Cardiac muscle cell (in vitro differentiated cells and primary cell): ENCODE measurements around the gene NAA25. TPM values are rescaled to one million over a fixed set of nuclear protein-coding genes. Genes with fewer than 3 reads are reported as not detected.

Source experiments
- DNase-seq, 2 donors: peaks; one replicate each; pipeline versions ENCODE4 v3.0.0 to v3.0.0-alpha.2; 2010 to 2017; ENCODE audit warnings: low read depth in 1 of 2, low spot score in 1 of 2
- H3K27ac ChIP-seq: fragments of 200-600 bp; sonication (generic); 2 replicates; pipeline ENCODE4 v1.5.1; 2016
- H3K27me3 ChIP-seq: fragments of 200-600 bp; sonication (generic); 2 replicates; pipeline ENCODE4 v1.6.0; 2016; ENCODE audit warnings: control low read depth
- H3K36me3 ChIP-seq: fragments of 200-600 bp; sonication (generic); 2 replicates; pipeline ENCODE4 v1.5.1; 2016; ENCODE audit warnings: control low read depth
- H3K4me1 ChIP-seq: fragments of 200-600 bp; sonication (generic); 2 replicates; pipeline ENCODE4 v1.8.1; 2017; ENCODE audit warnings: low read depth, mild to moderate bottlenecking, mixed run types
- H3K4me3 ChIP-seq: fragments of 200-600 bp; sonication (generic); 2 replicates; pipeline ENCODE4 v1.5.1; 2016; ENCODE audit warnings: mild to moderate bottlenecking
- H3K9me3 ChIP-seq: fragments of 200-600 bp; sonication (generic); 2 replicates; pipeline ENCODE4 v1.5.1; 2017; ENCODE audit warnings: low read depth, mild to moderate bottlenecking, control low read depth
- CTCF ChIP-seq: IDR thresholded peaks from 2 replicates; pipeline ENCODE4 v1.5.1; 2012; ENCODE audit warnings: low read depth, mild to moderate bottlenecking, low read length
- polyA plus RNA-seq: library from polyadenylated mRNA; unstranded; fragments of >200 nt; fragmentation: Nextera tagmentation; extraction: Ambion mirVana; gene quantifications from 2 replicates; pipeline ENCODE4 v1.2.1, GENCODE V29; 2016
- total RNA-seq: library from RNA; depleted of rRNA; stranded (reverse); fragments of >200 nt; gene quantifications from 2 replicates; pipeline ENCODE4 v1.2.3, GENCODE V29; 2016

Gene NAA25
- total and polyA plus RNA-seq, 2 experiments from 2014 or later, result 25.9 to 30.6 TPM

- Histone ChIP-seq H3K4me1 (no peaks in the 10 kb centered on the region), H3K27ac (no peak overlapping the region), H3K4me3 (no peak overlapping the region), H3K9me3 (no peaks in the 10 kb centered on the region), H3K27me3 (no peaks in the 10 kb centered on the region), H3K36me3 (no peaks in the 10 kb centered on the region)
- peak in 1 of 2 donors; percentile 6 for DNase-seq
- no peak for TF ChIP-seq CTCF
Measured at GRCh38 chr12:111981987-111982386, 126.6 kb downstream of the NAA25 start.

GRCh38 chr12:111980598-111980997 lies 128.0 kb downstream of the NAA25 start:
- no peak for TF ChIP-seq CTCF
- no peak overlapping the region for H3K27ac ChIP-seq
- H3K4me1 ChIP-seq, result peaks cover 2% of the 10 kb centered on the region
- DNase-seq, result no peak
- no peaks in the 10 kb centered on the region for H3K27me3 ChIP-seq
- no peaks in the 10 kb centered on the region for H3K9me3 ChIP-seq
- H3K4me3 ChIP-seq, result no peak overlapping the region
- no peaks in the 10 kb centered on the region for H3K36me3 ChIP-seq

GRCh38 chr12:111978545-111978944 lies 130.0 kb downstream of the NAA25 start:
- TF ChIP-seq CTCF, result no peak
- H3K36me3 ChIP-seq, result no peaks in the 10 kb centered on the region
- no peak for DNase-seq
- H3K4me3 ChIP-seq, result no peak overlapping the region
- H3K27ac ChIP-seq, result no peak overlapping the region
- no peaks in the 10 kb centered on the region for H3K9me3 ChIP-seq
- H3K27me3 ChIP-seq, result no peaks in the 10 kb centered on the region
- peaks cover 9% of the 10 kb centered on the region for H3K4me1 ChIP-seq

GRCh38 chr12:111976860-111977259 lies 131.7 kb downstream of the NAA25 start:
- H3K27me3 ChIP-seq, result no peaks in the 10 kb centered on the region
- no peaks in the 10 kb centered on the region for H3K36me3 ChIP-seq
- no peak overlapping the region for H3K27ac ChIP-seq
- DNase-seq, result no peak
- TF ChIP-seq CTCF, result no peak
- H3K4me1 ChIP-seq, result peaks cover 9% of the 10 kb centered on the region
- H3K4me3 ChIP-seq, result no peak overlapping the region
- H3K9me3 ChIP-seq, result no peaks in the 10 kb centered on the region

Other genes with a start within 250 kb of the NAA25 start
- gene TMEM116, start 95.6 kb downstream of the NAA25 start, total RNA-seq, result 12.9 and 16.6 TPM in 2 replicates
- gene TMEM116, start 95.6 kb downstream of the NAA25 start, polyA plus RNA-seq, result 30.4 and 33.8 TPM in 2 replicates
- gene ERP29, start 95.4 kb downstream of the NAA25 start, total RNA-seq, result 105 TPM in 2 replicates
- gene ERP29, start 95.4 kb downstream of the NAA25 start, polyA plus RNA-seq, result 131 and 150 TPM in 2 replicates
- 34.5 and 41.3 TPM in 2 replicates for gene TRAFD1, start 16.8 kb upstream of the NAA25 start, total RNA-seq
- gene TRAFD1, start 16.8 kb upstream of the NAA25 start, polyA plus RNA-seq, result 60.6 and 66.8 TPM in 2 replicates